ENCODE data around the gene LGALS12.

Gene LGALS12, protein sequence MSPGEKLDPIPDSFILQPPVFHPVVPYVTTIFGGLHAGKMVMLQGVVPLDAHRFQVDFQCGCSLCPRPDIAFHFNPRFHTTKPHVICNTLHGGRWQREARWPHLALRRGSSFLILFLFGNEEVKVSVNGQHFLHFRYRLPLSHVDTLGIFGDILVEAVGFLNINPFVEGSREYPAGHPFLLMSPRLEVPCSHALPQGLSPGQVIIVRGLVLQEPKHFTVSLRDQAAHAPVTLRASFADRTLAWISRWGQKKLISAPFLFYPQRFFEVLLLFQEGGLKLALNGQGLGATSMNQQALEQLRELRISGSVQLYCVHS

DNA sequence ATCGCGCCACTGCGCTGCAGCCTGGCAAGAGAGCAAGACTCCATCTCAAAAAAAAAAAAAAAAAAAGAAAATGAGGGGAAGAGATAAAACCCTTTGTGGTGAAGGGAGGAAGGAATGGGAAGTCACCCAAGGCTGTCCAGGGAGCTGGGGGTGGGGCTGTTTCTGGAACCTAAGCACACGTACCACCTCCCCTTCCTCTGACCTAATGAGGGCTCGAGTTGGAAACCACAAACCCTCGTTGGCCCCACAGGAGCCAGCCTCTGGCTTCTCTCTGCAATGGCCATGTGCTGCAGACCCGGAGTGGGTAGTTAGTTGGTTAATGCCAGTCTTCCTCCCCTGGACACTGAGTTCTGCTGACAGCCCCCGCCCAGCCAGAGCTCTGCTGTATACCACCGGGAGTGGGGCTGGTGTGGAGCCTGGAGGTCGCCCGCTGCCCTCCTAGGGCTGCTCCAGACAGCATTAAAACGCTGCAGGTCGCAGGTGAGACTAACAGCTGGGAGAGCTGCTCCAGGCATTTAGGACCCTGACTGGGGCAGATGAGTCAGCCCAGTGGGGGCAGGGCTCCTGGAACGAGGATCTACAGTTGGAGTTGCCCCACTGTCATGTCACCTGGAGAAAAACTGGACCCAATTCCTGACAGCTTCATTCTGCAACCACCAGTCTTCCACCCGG is at the start of gene LGALS12:
LGALS12 (plus strand) TSS at position 228 of the 672 bp plus-strand sequence; CDS start at position 603, 375 bp downstream.
- DNase-seq, result no peak

DNA sequence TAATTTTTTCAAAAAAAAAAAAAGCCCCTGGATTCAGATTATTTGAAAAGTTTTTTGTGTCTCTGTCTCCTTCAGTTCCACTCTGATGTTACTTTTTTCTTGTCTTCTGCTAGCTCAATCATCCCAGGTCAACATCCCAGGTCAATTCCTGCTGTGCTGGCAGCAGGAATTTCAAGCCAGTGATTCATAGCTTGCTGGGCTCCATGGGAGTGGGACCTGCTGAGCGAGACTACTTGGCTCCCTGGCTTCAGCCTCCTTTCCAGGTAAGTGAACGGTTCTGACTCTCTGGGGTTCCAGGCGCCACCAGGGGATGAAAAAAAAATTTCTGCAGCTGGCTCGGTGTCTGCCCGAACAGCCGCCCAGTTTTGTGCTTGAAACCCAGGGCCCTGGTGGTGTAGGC is 46.3 kb upstream of the LGALS12 start:
- DNase-seq, result no peak

DNA sequence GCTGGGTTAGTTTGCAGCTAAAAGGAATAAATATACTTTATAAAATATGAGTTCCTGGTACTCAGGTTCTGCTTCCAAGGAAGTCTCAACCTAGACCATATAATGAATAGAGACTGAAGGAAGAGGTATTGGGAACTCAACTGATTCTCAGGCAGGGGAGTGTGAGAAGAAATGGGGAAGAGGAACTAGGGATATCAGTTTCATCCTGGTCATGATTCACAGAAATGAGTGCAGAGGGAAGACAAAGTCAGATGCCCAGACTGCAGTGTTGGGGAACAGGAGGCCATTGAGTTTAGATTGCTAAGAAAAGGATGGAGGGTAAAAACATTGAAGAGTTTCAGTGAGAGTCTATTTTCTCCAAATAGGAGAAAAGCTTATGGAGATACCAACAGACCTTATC is 43.7 kb upstream of the LGALS12 start:
- no peak for DNase-seq

DNA sequence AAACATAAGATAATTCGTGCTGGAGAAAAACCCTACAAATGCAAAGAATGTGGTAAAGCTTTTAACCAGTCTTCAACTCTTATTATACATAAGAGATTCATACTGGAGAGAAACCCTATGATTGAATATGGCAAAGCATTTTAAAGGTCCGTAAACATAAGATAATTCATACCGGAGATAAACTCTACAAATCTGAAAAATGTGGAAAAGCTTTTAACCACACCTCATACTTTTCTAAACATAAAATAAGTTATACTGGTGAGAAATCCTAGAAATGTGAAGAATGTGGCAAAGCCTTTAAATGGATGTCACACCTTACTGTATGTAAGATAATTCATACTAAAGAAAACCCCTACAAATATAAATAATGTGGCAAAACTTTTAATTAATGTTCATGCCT is 35.6 kb upstream of the LGALS12 start:
- no peak for DNase-seq

DNA sequence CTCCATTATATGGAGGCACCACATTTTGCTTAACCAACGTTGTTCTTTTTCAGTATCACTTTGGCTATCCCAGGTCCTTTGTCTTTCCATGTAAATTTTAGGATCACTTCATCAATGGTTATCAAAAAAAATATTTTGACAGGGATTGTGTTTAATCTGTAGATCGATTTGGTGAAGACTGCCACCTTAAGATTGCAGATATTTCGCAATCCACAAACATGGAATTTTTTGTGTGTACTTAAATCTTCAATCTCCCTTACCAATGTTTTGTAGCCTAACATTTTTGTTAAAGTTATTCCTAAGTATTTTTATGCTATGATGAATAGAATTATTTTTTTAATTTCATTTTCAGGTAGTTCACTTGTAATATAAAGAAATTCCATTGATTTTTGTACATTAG is 33.5 kb upstream of the LGALS12 start:
- no peak for DNase-seq

DNA sequence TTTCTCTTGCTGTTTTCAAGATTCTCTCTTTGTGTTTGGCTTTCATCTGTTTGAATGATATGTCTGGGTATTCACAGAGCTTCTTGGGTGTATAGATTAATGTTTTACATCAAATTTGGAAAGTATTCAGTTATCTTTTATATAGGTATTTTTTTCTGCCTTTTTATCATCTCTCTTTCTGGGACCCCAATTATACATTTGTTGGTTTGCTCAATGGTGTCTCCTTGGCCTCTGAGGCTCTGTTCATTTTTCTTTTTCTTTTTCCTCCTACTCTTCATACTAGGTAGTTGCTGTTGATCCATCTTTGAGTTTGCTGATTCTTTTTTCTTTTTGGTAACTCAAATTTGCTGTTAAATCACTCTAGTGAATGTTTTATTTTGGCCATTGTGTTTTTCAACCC is 29.3 kb upstream of the LGALS12 start:
- no peak for DNase-seq

DNA sequence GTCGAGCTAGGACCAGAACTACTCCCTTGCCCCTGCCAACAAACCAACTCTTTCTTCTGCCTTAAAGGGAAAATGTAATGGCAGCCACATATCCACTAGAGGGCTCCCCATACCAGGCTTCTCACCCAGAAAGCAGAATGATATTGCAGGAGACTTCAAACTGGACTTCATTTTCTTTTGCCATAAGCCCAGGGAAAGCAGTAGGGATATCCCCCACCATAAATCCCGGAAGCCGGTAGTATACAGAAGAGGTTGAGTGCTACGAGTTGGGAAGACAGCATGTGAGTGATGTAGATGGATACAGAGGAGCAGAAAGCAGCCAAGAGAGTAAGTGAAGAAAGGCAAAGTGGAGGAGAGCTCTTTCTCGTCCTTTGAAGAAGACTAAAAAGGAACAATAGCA is 27.0 kb upstream of the LGALS12 start:
- DNase-seq, result no peak

DNA sequence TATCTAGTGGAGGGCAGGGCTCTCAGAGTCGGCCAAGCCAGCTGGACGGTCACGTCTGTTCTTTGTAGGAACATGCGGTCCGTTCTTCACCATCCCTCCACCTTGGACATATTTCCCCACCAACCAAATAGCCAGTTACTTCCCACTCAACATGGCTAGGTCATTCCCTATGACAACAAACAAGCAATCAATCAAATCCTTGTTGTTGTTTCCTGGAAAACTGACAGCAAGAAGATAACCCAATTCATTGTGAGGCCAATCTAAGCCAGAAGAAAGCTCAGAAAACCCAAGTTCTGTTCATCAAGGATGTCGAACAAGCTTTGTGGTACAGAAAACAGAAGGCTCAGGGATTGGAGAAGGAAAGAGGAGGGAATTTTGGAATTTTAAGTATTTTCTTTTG is 25.8 kb upstream of the LGALS12 start:
- DNase-seq, result no peak

DNA sequence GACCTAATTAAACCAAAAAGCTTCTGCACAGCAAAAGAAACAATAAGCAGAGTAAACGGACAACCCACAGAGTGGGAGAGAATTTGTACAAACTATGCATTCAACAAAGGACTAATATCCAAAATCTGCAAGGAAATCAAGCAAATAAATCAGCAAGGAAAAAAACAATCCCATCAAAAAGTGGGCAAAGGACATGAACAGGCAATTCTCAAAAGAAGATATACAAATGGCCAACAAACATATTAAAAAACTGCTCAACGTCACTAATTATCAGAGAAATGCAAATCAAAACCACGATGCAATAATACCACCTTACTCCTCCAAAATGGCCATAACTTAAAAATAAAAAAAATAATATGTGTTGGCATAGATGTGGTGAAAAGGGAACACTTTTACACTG is 20.1 kb upstream of the LGALS12 start:
- DNase-seq, result no peak

DNA sequence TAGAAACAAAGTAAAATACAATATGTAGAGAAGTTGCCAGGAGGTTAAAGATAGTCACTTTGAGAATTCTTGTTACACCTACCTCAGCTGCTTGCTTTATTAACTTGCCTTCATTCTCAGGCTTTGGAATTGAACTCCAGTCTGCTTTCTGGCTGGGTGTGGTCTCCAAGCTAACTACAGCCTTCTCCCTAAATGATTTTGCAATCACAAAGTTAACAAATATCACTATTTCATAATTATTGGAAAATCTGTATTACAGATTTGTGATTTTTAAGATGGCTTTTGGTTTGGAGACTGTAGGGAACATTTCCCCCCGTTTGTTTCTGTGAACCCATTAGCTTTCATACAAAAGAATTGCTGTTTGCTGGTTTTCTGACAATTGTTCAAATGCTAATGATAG is 17.1 kb upstream of the LGALS12 start:
- DNase-seq, result no peak

DNA sequence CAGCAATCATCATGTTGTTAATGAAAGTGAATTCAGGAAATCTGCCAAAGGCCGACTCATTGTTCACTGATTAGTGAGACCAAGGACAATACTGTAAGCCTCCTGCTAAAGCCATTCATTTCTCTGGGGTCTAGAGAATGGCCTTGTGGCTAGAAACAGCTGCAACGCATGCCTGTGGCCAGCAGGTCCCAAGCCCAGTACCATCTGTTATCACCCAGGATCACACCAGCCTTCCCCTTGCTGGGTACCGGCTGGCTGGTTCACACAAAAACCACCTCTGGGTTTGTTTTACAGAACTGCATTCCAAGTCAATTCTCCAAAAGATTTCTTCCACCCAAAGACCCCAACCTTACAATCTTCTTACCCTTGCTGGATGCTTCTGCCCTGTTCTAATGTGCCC is 16.0 kb upstream of the LGALS12 start:
- no peak for DNase-seq

DNA sequence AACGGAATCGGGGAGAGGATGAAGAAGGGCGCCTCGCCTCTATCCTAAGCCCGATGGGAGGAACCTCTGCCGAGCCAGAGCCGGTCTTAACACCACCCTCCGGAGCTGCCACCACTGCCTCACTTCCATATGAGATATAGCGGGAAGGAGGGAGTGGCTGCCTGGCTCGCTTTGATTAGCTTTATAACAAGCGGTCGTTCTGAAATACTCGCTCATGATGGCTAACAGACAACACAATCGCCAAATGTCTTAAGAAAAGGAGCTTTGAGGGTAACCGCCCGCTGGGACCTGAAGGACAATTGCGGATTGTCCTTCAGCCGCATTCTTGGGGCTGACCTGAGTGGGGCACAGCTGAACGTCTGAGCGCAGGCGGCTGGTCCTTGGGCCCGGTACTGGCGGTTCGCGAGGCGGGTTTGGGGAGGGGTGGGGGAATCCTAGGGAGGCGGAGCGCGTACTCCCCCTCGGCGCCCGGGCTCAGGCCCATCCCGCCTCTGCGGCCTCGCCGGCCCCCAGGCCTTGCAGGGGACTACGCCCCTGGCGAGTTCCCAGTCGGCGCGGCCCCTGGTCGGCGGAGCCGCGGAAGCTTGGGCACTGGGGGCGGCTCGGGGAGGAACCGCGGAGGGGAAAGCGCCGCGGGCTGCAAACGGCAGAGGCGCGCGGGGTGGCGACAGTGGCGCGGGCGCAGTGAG is 15.2 kb upstream of the LGALS12 start, which contains the start of gene PLAAT5:
PLAAT5 (minus strand) TSS at position 617 of the 689 bp plus-strand sequence; CDS start at position 484, 133 bp downstream.
- DNase-seq, result no peak

DNA sequence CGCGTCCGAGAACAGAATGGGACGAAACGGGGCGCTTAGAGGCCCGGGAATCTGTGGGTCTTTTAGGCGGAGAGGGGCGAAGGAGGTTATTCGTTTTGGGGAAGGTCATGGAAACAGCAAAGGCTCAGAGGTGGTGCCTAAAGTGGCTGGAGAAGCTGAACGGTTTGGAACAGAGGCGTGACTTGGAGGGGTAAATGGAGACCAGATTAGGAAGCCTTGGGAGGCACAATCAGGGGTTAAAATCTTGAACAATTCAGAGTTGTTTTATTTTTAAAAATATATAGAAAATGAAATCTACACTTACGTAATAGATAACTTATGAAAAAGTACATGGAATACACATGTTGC is 14.7 kb upstream of the LGALS12 start:
- no peak for DNase-seq

DNA sequence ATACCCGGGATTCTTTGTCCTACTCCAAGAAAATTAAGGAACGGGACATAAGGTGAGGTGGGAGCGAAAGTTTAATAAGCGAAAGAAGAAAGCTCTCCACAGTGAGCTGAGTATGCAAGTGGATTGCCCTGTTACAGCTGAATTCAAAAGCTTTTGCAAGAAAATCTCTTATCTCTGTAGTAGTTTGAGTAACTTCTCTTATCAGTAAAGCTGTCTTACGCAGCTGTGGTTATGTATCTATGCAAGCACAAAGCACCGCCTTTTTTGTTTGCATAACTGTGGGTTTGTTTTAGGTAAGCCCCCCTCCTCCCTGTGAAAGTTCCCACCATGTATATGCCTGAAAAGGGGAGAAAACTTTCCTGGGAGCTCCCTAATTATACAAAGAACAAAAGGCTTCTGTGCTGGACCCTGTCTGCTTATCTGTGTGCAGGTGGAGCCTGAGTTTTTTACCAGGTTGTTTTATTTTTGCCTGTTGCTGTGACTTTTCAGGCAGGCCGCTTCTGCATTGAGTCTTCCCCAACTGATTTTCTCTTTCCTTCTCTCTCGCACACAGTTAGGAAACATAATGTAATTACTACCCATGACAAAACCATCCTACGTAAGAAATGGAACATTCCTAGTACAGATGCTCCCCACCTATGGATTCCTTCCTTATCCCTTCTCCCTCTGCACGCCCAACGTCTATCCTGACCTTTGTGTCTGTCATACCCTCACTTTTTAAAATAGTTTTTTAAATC is 14.1 kb upstream of the LGALS12 start:
- no peak for DNase-seq

DNA sequence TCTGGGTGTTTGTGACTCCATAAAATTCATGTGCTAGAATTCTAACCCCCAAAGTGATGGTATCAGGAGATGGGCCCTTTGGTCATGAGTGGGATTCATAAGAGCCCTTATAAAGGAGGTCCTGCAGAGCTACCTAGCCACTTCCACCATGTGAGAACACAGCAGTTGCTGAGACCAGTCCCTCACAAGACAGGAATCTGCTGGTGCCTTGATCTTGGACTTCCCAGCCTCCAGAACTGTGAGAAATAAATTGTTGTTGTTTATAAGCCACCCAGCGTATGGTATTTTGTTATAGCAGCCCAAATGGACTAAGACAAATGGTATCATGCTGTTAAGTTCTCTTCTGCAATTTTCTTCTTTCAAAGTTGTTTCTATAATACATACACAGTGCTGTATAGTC is 13.4 kb upstream of the LGALS12 start:
- DNase-seq, result no peak

DNA sequence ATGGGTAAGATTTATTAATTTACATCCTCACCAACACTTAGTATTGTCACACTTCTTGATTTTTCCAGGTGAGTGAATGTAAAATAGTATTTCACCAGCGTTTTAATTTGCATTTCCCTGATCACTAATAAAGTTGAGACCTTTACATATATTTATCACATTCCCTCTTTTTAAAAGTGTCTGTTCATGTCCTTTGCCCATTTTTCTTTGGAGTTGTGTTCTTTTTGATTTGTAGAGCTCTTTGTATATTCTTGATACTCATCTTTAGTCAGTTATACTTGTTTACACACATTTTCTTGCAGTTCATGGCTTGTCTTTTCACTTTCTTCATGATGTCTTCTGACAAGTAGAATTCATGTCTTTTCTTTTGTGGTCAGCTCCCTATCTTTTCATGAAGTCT is 12.8 kb upstream of the LGALS12 start:
- no peak for DNase-seq

DNA sequence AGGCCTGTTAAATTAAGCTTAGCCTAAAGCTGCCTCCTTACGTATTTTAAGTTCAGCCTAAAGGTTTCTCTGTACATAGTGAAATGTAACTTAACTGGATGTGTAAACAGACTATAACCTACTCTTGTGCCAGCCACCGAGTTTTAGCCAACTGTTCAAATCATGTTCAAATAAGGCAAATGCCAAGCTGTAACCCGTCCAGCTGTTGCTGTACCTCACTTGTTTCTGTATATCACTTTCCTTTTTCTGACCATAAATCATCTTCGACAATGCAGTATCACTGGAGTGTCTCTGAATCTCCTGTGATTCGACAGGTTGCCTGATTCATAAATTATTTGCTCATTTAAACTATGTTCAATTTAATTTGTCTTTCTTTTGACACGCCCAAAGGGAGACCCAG is 10.9 kb upstream of the LGALS12 start:
- DNase-seq, result no peak

DNA sequence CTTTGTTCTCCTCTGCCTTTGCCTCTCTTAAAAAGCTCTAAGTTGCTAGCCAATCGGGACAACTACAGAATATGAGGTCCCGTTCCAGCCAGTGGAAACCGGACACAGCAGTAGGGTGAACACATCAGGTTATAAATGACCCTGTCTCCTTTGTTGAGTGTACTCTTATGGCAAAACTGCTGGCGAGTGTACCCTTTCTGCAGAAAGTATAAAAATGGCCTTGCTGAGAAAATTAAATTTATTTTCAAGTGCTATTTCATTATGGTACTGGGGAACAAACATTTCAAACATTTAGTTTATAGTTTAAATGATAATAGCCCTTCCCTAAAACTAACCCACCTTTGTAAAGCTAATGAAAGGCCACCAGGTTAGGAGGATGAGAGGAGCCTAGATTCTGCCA is 6.0 kb upstream of the LGALS12 start:
- DNase-seq, result no peak

DNA sequence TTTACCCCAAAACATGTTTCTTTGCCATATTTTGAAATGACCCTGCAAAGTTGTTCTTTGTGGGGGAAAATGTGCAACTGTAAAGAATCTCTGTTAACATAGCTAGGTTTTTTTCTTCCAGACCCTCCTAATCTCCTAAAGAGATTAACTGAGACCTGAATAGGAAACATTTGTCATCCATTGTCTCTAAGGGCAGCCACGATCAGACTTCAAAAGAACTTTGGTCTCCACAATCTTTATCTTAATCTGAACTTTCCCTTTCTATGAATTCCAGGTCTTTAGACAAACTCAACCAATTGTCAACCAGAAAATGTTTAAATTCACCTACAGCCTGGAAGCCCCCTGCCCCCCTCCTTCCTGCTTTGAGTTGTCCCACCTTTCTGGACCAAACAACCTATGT is 4.6 kb upstream of the LGALS12 start:
- DNase-seq, result no peak

DNA sequence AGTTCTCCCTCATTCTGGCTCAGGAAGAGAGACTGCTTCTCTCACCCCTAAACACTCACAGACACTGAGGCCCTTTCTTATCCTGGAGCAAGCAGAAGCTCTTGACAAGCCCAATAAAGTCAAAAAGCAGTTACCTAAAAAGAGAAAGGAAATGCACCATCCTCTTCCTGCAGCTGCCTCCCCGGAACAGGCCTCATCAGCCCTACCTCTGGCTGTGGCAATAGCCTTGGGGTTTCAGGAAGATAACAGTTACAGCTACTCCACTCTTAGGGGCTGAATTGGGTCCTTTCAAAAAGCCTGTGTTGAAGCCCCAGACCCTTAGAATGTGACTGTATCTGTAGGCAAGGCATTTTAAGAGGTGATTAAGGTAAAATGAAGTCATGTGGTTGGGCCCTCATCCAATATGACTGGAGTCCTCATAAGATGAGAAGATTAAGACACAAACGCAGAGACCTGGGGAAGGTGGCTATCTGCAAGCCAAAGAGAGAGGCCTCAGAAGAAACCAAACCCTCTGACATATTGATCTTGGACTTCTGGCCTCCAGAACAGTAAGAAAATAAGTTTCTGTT is 3.5 kb upstream of the LGALS12 start:
- no peak for DNase-seq

DNA sequence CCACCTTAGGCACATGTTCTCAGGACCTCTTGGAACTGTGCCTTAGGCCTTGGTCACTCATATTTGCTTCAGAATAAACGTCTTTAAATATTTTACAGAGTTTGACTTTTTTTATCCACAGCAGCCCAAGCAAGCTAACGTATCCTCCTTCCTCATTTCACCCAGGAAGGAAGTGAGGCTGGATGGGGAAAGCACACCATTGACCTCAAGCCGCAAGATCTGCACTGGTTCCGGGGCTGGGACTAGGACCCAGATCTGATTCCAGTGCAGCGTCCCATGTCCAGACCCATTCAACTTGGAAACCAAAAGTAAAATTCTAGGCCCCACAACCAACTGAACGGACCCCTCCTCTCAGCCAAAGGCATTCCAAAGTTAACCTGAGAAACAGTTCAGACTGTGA is 2.4 kb upstream of the LGALS12 start:
- DNase-seq, result no peak

DNA sequence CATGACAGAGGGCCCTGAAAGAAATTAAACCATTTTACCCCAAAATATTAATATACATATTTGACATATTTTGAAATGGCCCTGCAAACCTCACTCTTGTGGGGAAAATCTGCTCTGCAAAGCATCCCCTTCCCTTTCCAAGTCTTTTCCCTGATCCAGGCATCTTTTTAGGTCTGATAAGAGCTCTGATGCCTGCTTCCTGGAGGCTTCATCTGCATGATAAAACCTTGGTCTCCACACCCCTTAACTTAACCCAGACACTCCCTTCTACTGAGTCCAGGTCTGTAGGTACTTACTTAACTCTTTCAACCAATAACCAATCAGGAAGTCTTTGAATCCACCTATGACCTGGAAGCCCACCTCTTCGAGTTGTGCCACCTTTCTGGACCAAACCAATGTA is 1.8 kb upstream of the LGALS12 start:
- no peak for DNase-seq

DNA sequence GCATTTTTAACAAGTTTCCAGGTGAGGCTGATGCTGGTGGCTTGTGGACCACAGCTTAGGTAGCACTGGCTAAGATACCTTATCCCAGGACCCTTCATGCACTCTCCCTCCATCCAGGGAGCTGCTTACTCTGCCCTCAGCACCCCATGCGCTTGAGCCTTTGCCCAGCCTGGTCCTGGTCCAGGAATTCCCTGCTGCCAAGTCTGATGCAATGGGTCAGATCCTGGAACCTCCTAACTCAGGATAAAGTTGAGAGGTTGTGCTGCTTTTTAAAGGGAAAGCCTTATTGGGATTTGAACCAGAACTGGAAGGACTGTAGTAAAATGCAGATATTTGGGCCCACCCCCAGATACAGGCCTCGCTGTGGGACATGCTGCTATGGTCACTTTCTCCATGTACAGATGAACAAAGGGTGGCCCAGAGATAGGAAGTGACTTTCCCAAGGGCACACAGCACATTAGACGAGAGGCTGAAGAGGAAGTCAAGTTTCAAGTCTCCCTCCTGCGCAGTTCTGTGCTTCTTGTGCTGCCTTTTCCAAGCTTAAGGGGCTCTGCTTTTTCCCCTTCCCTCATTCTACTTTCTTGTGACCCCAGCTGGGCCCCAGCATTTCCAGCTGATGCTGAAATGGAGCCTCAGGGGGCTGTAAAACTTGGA is 824 bp upstream of the LGALS12 start:
- DNase-seq, result no peak

Measured in activated CD8-positive, alpha-beta memory T cell treated with anti-CD3 and anti-CD28 coated beads, Interleukin-2, amount 50 U/mL, for 48 hours (primary cell).